ENCODE data around the gene SGTA. TPM values are rescaled to one million over a fixed set of nuclear protein-coding genes. Genes with fewer than 3 reads are reported as not detected.

SGTA gene
- total RNA-seq, 1 experiment from 2014 or later, result 109 TPM

- no peaks in the 10 kb centered on the region for H3K9me3 ChIP-seq (ENCODE audit: control insufficient read depth in 1 of 2, insufficient read depth in 1 of 2, low read depth in 1 of 2, low read length in 2 of 2)
- no peaks in the 10 kb centered on the region for H3K9me2 ChIP-seq (ENCODE audit: insufficient read depth)
- ATAC-seq (peak; percentile 88), DNase-seq (ENCODE audit: low read depth, low spot score) (peak; percentile 98)
- H3K27ac ChIP-seq (ENCODE audit: low read depth, low read length), result peak within 1 kb of the TSS; percentile 87
- ChIA-PET RAD21 (ENCODE audit: low non-redundant PET in 1 of 2, low total read pairs in 2 of 2, uncharacterized antibody in 2 of 2, unreplicated experiment in 2 of 2) (no interaction called here), CTCF (interaction anchor here (1.1 to 1.4 kb wide), 2 partner anchors 137 to 171 kb away, joined by 3 to 6 read pairs; no protein-coding TSS in a partner anchor), POLR2A (interaction anchor here (0.6 to 1.0 kb wide), 3 partner anchors 9 to 165 kb away, joined by 3 to 5 read pairs (median 4); no protein-coding TSS in a partner anchor)
- H3K4me1 ChIP-seq (ENCODE audit: control insufficient read depth in 1 of 2, insufficient read depth in 2 of 2, low read length in 2 of 2), result peaks cover 26 to 42% of the 10 kb centered on the region in 2 experiments
- H3K27me3 ChIP-seq (ENCODE audit: insufficient read depth, low read length), result no peaks in the 10 kb centered on the region
- intact Hi-C loops (cut with micrococcal nuclease), result no loop called here
- peak within 1 kb of the TSS; percentile 91 for H3K9ac ChIP-seq (ENCODE audit: low read length)
- H3K36me3 ChIP-seq (ENCODE audit: control insufficient read depth in 1 of 2, insufficient read depth in 2 of 2, low read length in 2 of 2), result peaks cover 0 to 7% of the 10 kb centered on the region in 2 experiments; a peak in 2 of 4 replicates
- peaks cover 78% of the 10 kb centered on the region for H3K79me2 ChIP-seq (ENCODE audit: insufficient read depth, low read length)
- TSS peak; percentile 73 for BruUV-seq (replicated peaks)
- peak within 1 kb of the TSS; percentile 91 to 94 for H3K4me3 ChIP-seq (replicated peaks in 1 of 2; ENCODE audit: low read depth in 1 of 2, low read length in 2 of 2)
- peak within 1 kb of the TSS; percentile 77 for H3K4me2 ChIP-seq (ENCODE audit: low read length)
- H4K20me1 ChIP-seq (ENCODE audit: insufficient read depth), result peaks cover 6% of the 10 kb centered on the region; the same call in 1 of the 2 replicates
- H2AFZ ChIP-seq (ENCODE audit: low read depth, low read length, poor library complexity, severe bottlenecking), result no peak within 1 kb of the TSS
- TF ChIP-seq POLR2A (IDR thresholded peaks at IDR 0.05; ENCODE audit: borderline replicate concordance, extremely low read depth, insufficient read depth, insufficient read length), result peak; percentile 87
- TF ChIP-seq SP1 (IDR thresholded peaks at IDR 0.05; ENCODE audit: low read depth), result no peak
- TF ChIP-seq CTCF (IDR thresholded peaks at IDR 0.05 in 2 of 3, conservative IDR thresholded peaks at IDR 0.05 in 1 of 3; ENCODE audit: borderline replicate concordance in 1 of 3, insufficient read depth in 1 of 3, low read depth in 2 of 3, low read length in 2 of 3), result no peak
- TF ChIP-seq RAD21 (IDR thresholded peaks at IDR 0.05; ENCODE audit: low read depth), result no peak
- TF ChIP-seq ELF1 (IDR thresholded peaks at IDR 0.05; ENCODE audit: borderline replicate concordance, low read depth), result no peak
- peak; percentile 63; the same call in 1 of the 2 replicates for TF ChIP-seq SIN3A (IDR thresholded peaks at IDR 0.05; ENCODE audit: low read depth)
- no peak for TF ChIP-seq ZNF274 (IDR thresholded peaks at IDR 0.05; ENCODE audit: low read depth, low read length)
- peak; percentile 99 for TF ChIP-seq EGR1 (IDR thresholded peaks at IDR 0.05; ENCODE audit: low read depth)
- no peak for TF ChIP-seq REST (IDR thresholded peaks at IDR 0.05; ENCODE audit: low read depth)
- TF ChIP-seq TCF7L2 (IDR thresholded peaks at IDR 0.05; ENCODE audit: borderline replicate concordance, extremely low read depth, insufficient read depth, insufficient read length), result peak; percentile 53
- no peak for TF ChIP-seq EZH2phosphoT487 (IDR thresholded peaks at IDR 0.05; ENCODE audit: borderline replicate concordance)
- TF ChIP-seq FOSL1 (IDR thresholded peaks at IDR 0.05; ENCODE audit: low read depth), result no peak
- peak; percentile 12 for TF ChIP-seq ZBTB33 (IDR thresholded peaks at IDR 0.05; ENCODE audit: extremely low read depth, insufficient replicate concordance, low read length)
- TF ChIP-seq JUND (IDR thresholded peaks at IDR 0.05), result no peak
- TF ChIP-seq YY1 (IDR thresholded peaks at IDR 0.05; ENCODE audit: extremely low read depth, insufficient replicate concordance, low read depth, low read length), result no peak
- TF ChIP-seq ATF3 (IDR thresholded peaks at IDR 0.05), result no peak
- peak; percentile 94 for TF ChIP-seq POLR2AphosphoS5 (IDR thresholded peaks at IDR 0.05; ENCODE audit: low read depth, low read length)
- TF ChIP-seq EZH2 (IDR thresholded peaks at IDR 0.05), result no peak
- TF ChIP-seq CEBPB (IDR thresholded peaks at IDR 0.05; ENCODE audit: low read depth), result no peak
Measured at GRCh38 chr19:2785244-2785997, 2.3 kb upstream of the SGTA start, which contains the start of gene THOP1. Gene THOP1, plus strand, starts transcription at chr19:2785503. Its CDS starts 160 bp downstream, at chr19:2785663.

Measured in HCT116 (cell line).